ENCODE results near the gene CYB5R2. TPM values are rescaled to one million over a fixed set of nuclear protein-coding genes. Genes with fewer than 3 reads are reported as not detected.

Gene CYB5R2
- total RNA-seq, 2 experiments from 2014 or later = not detected

- ChIA-PET POLR2A (no interaction called here), CTCF (interaction anchor here (0.8 to 1.2 kb wide), 2 partner anchors 8 to 10 kb away, joined by 3 read pairs; no protein-coding TSS in a partner anchor)
- no peaks in the 10 kb centered on the region for H3K4me1 ChIP-seq (ENCODE audit: insufficient read depth, low read length)
- H3K27ac ChIP-seq (ENCODE audit: low read depth in 1 of 2, low read length in 2 of 2) = no peak overlapping the region
- Mint-ChIP-seq H3K36me3 (ENCODE audit: low read depth) (no peaks in the 10 kb centered on the region), H3K27ac (no peak overlapping the region), H3K4me1 (ENCODE audit: low read depth) (no peaks in the 10 kb centered on the region), H3K27me3 (peaks cover 31% of the 10 kb centered on the region), H3K4me3 (no peak overlapping the region), H3K9me3 (no peaks in the 10 kb centered on the region)
- TF ChIP-seq, protein P1, sequence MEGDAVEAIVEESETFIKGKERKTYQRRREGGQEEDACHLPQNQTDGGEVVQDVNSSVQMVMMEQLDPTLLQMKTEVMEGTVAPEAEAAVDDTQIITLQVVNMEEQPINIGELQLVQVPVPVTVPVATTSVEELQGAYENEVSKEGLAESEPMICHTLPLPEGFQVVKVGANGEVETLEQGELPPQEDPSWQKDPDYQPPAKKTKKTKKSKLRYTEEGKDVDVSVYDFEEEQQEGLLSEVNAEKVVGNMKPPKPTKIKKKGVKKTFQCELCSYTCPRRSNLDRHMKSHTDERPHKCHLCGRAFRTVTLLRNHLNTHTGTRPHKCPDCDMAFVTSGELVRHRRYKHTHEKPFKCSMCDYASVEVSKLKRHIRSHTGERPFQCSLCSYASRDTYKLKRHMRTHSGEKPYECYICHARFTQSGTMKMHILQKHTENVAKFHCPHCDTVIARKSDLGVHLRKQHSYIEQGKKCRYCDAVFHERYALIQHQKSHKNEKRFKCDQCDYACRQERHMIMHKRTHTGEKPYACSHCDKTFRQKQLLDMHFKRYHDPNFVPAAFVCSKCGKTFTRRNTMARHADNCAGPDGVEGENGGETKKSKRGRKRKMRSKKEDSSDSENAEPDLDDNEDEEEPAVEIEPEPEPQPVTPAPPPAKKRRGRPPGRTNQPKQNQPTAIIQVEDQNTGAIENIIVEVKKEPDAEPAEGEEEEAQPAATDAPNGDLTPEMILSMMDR (IDR thresholded peaks at IDR 0.05) = no peak
- DNase-seq = no peak
- H3K36me3 ChIP-seq (ENCODE audit: insufficient read depth, low read length) = no peaks in the 10 kb centered on the region
- ATAC-seq (ENCODE audit: poor library complexity) = no peak
- no peaks in the 10 kb centered on the region for H3K9me3 ChIP-seq (ENCODE audit: control insufficient read depth in 1 of 2, insufficient read depth in 1 of 2, low read length in 2 of 2)
- no peak overlapping the region for H3K4me3 ChIP-seq (ENCODE audit: low read length)
- peaks cover 3 to 15% of the 10 kb centered on the region in 2 experiments for H3K27me3 ChIP-seq (ENCODE audit: control insufficient read depth in 1 of 2, insufficient read depth in 2 of 2, low read length in 2 of 2)
- intact Hi-C loops (cut with DNase I, micrococcal nuclease) = loop anchor here in 1 of 2 experiments (5.0 kb wide), 1 partner anchor 114 kb away; no protein-coding TSS in a partner anchor
These were observed 13.5 kb upstream of the CYB5R2 start for GRCh38 chr11:7686761-7687160.

DNA sequence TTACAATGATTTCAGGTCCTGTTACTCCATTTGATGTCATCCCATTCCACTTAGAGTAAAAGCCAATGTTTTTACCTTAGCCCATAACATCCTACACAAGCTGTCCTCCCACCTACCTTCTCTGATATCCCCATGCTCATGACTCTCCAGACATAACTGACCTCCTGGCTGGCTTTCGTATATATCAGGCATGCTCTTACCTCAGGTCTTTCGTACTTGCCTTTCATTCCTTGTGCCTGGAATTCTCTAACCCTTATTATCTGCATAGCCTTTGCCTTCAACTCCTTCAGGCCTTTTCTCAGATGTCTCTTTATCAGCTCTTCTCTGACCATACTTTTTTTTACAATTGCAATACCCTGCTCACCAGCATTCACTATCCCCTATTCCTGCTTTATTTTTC is 10.3 kb upstream of the CYB5R2 start:
- Mint-ChIP-seq H3K9me3 (no peaks in the 10 kb centered on the region), H3K27ac (no peak overlapping the region), H3K4me3 (no peak overlapping the region), H3K4me1 (ENCODE audit: low read depth) (no peaks in the 10 kb centered on the region), H3K27me3 (peaks cover 29% of the 10 kb centered on the region), H3K36me3 (ENCODE audit: low read depth) (no peaks in the 10 kb centered on the region)
- TF ChIP-seq, protein P1 (IDR thresholded peaks at IDR 0.05) = no peak
- DNase-seq (no peak), ATAC-seq (ENCODE audit: poor library complexity) (no peak)
- Histone ChIP-seq H3K27me3 (ENCODE audit: control insufficient read depth in 1 of 2, insufficient read depth in 2 of 2, low read length in 2 of 2) (peaks cover 3 to 23% of the 10 kb centered on the region in 2 experiments), H3K27ac (ENCODE audit: low read depth in 1 of 2, low read length in 2 of 2) (no peak overlapping the region), H3K4me1 (ENCODE audit: insufficient read depth, low read length) (no peaks in the 10 kb centered on the region), H3K4me3 (ENCODE audit: low read length) (no peak overlapping the region), H3K36me3 (ENCODE audit: insufficient read depth, low read length) (no peaks in the 10 kb centered on the region), H3K9me3 (ENCODE audit: control insufficient read depth in 1 of 2, insufficient read depth in 1 of 2, low read length in 2 of 2) (no peaks in the 10 kb centered on the region)
- CTCF ChIA-PET = no interaction called here
- POLR2A ChIA-PET = no interaction called here
- intact Hi-C loops (cut with DNase I, micrococcal nuclease) = no loop called here

- CTCF ChIA-PET = interaction anchor here (1.7 kb wide), 1 partner anchor 12 kb away, joined by 5 read pairs; no protein-coding TSS in a partner anchor
- DNase-seq = no peak
- intact Hi-C loops (cut with DNase I, micrococcal nuclease) = no loop called here
- no peaks in the 10 kb centered on the region for H3K36me3 Mint-ChIP-seq (ENCODE audit: low read depth)
- no peak overlapping the region for H3K4me3 ChIP-seq (ENCODE audit: low read length)
- ATAC-seq (ENCODE audit: poor library complexity) = no peak
- peaks cover 0 to 7% of the 10 kb centered on the region in 2 experiments for H3K9me3 ChIP-seq (ENCODE audit: control insufficient read depth in 1 of 2, insufficient read depth in 1 of 2, low read length in 2 of 2)
- peaks cover 24 to 60% of the 10 kb centered on the region in 2 experiments for H3K27me3 ChIP-seq (ENCODE audit: control insufficient read depth in 1 of 2, insufficient read depth in 2 of 2, low read length in 2 of 2)
- H3K4me1 ChIP-seq (ENCODE audit: insufficient read depth, low read length) = peaks cover 13% of the 10 kb centered on the region
- TF ChIP-seq, protein P1 (IDR thresholded peaks at IDR 0.05) = no peak
- peaks cover 7% of the 10 kb centered on the region for H3K4me1 Mint-ChIP-seq (ENCODE audit: low read depth)
- no peak overlapping the region for H3K27ac Mint-ChIP-seq
- no peaks in the 10 kb centered on the region for H3K9me3 Mint-ChIP-seq
- no peak overlapping the region for H3K27ac ChIP-seq (ENCODE audit: low read depth in 1 of 2, low read length in 2 of 2)
- POLR2A ChIA-PET = no interaction called here
- no peaks in the 10 kb centered on the region for H3K36me3 ChIP-seq (ENCODE audit: insufficient read depth, low read length)
- H3K27me3 Mint-ChIP-seq = peaks cover 74% of the 10 kb centered on the region
- H3K4me3 Mint-ChIP-seq = no peak overlapping the region
These were observed 4.5 kb upstream of the CYB5R2 start for GRCh38 chr11:7677796-7678201.
